ENCODE measurements around the gene ETS1. TPM values are rescaled to one million over a fixed set of nuclear protein-coding genes. Genes with fewer than 3 reads are reported as not detected.
A peak's percentile ranks its signal among the peaks of the same experiment; 100 is the strongest.

ETS1 gene
- total and polyA plus RNA-seq, 11 donors = 18.4 to 101 (median 45.3) TPM

- Histone ChIP-seq H3K4me1 (peaks cover 0 to 30% (median 7%) of the 10 kb centered on the region in 12 donors), H3K27ac (no peak overlapping the region), H3K36me3 (no peaks in the 10 kb centered on the region), H3K9me3 (no peaks in the 10 kb centered on the region), H3K27me3 (no peaks in the 10 kb centered on the region), H3K4me3 (no peak overlapping the region)
- TF ChIP-seq CTCF (IDR thresholded peaks at IDR 0.05) (no peak), POLR2A (IDR thresholded peaks at IDR 0.05) (no peak)
- DNase-seq = no peak
- WGBS, 4 donors = 83 to 94% (median 88%) methylated on average over 5 of the region's 5 CpGs
- intact Hi-C loops (cut with DNase I) = no loop called here
- no peak for ATAC-seq
Measured at GRCh38 chr11:128532016-128532571, 55.3 kb downstream of the ETS1 start.

- H3K4me1 ChIP-seq = peaks cover 0 to 29% (median 9%) of the 10 kb centered on the region in 12 donors
- DNase-seq (no peak), ATAC-seq (no peak)
- intact Hi-C loops (cut with DNase I) = no loop called here
- TF ChIP-seq POLR2A (IDR thresholded peaks at IDR 0.05) = no peak
- no peaks in the 10 kb centered on the region for H3K27me3 ChIP-seq
- whole genome bisulfite sequencing, 4 donors = 90 to 95% (median 93%) methylated on average over 2 of the region's 2 CpGs
- no peak overlapping the region for H3K27ac ChIP-seq
- no peaks in the 10 kb centered on the region for H3K36me3 ChIP-seq
- no peaks in the 10 kb centered on the region for H3K9me3 ChIP-seq
- H3K4me3 ChIP-seq = no peak overlapping the region
Measured at GRCh38 chr11:128531588-128531987, 55.8 kb downstream of the ETS1 start.

GRCh38 chr11:128530118-128531074, 57.0 kb downstream of the ETS1 start:
- DNase-seq (peak in 2 of 5 donors; percentile 69 to 74), ATAC-seq (peak in 3 of 4 donors; percentile 81 to 94 (median 87))

GRCh38 chr11:128528294-128528693, 59.1 kb downstream of the ETS1 start:
- WGBS, 4 donors = 94 to 97% (median 95%) methylated on average over 2 of the region's 2 CpGs
- H3K36me3 ChIP-seq = no peaks in the 10 kb centered on the region
- H3K27ac ChIP-seq = peak overlapping the region in 1 of 12 donors; percentile 13
- TF ChIP-seq POLR2A (IDR thresholded peaks at IDR 0.05) (no peak), CTCF (IDR thresholded peaks at IDR 0.05) (no peak)
- no peak overlapping the region for H3K4me3 ChIP-seq
- DNase-seq (no peak), ATAC-seq (no peak)
- H3K9me3 ChIP-seq = no peaks in the 10 kb centered on the region
- peaks cover under 1 to 58% (median 31%) of the 10 kb centered on the region in 12 donors for H3K4me1 ChIP-seq
- no peaks in the 10 kb centered on the region for H3K27me3 ChIP-seq
- intact Hi-C loops (cut with DNase I) = loop anchor here in 2 of 10 donors (10.0 kb wide), 1 partner anchor 233 kb away; no protein-coding TSS in a partner anchor

More at GRCh38 chr11:128530118-128531074, 57.0 kb downstream of the ETS1 start:
- Histone ChIP-seq H3K4me1 (peaks cover 0 to 37% (median 17%) of the 10 kb centered on the region in 12 donors), H3K9me3 (no peaks in the 10 kb centered on the region), H3K36me3 (no peaks in the 10 kb centered on the region), H3K4me3 (no peak overlapping the region), H3K27ac (peak overlapping the region in 9 of 12 donors; percentile 1 to 34 (median 14)), H3K27me3 (no peaks in the 10 kb centered on the region)
- intact Hi-C loops (cut with DNase I) = no loop called here
- WGBS, 4 donors = 60 to 73% (median 71%) methylated on average over 7 of the region's 7 CpGs
- TF ChIP-seq CTCF (IDR thresholded peaks at IDR 0.05) = no peak
- no peak for TF ChIP-seq POLR2A (IDR thresholded peaks at IDR 0.05)

Measured in heart left ventricle (tissue), 16 donors.